IMR-90 (cell line): ENCODE data around the gene AMBRA1. TPM values are rescaled to one million over a fixed set of nuclear protein-coding genes. Genes with fewer than 3 reads are reported as not detected.

Experiments used
- ATAC-seq: fragments of 200-7000 bp; cut with Tn5 transposase; 2 replicates; pipeline ENCODE4 v1.9.1; 2020; ENCODE audit warnings: low read depth, mild to moderate bottlenecking, moderate library complexity
- BruUV-seq: library from RNA; stranded (reverse); fragments of 400-500 nt; replicated peaks from 2 replicates; lab custom pipeline; 2021; lab: Mats Ljungman, UMichigan
- CTCF ChIA-PET: fragments of 300-600 bp; formaldehyde crosslinking; extraction: SDS; loops from one replicate; lab custom pipeline; 2021; ENCODE audit warnings: antibody characterized with exemption; lab: Yijun Ruan, JAX
- POLR2A ChIA-PET: fragments of 300-600 bp; sonication (Branson Sonifier 250); formaldehyde crosslinking; loops from one replicate; lab custom pipeline; 2022; ENCODE audit warnings: antibody characterized with exemption; ENCODE audit not compliant: unreplicated experiment; lab: Charles Lee
- DNase-seq: peaks from one replicate; pipeline ENCODE4 v3.0.0; 2013
- H2AFZ ChIP-seq: replicated peaks from 2 replicates; pipeline ENCODE3; 2013; ENCODE audit warnings: low read length, mild to moderate bottlenecking; ENCODE audit not compliant: poor library complexity
- H2AK5ac ChIP-seq: 2 replicates; pipeline ENCODE4 v1.6.1; 2013; ENCODE audit warnings: low read depth, low read length, inconsistent platforms
- H2AK9ac ChIP-seq: replicated peaks from 2 replicates; pipeline ENCODE3; 2013; ENCODE audit warnings: mild to moderate bottlenecking, low read depth, low read length, moderate library complexity; ENCODE audit not compliant: poor library complexity
- H2BK120ac ChIP-seq: 2 replicates; pipeline ENCODE4 v1.6.1; 2013; ENCODE audit warnings: low read depth, low read length, inconsistent platforms
- H2BK15ac ChIP-seq: 3 replicates; pipeline ENCODE4 v1.6.1; 2013; ENCODE audit warnings: low read depth, low read length, inconsistent platforms
- H2BK20ac ChIP-seq: 2 replicates; pipeline ENCODE4 v1.6.1; 2013; ENCODE audit warnings: low read depth, mild to moderate bottlenecking, inconsistent platforms, low read length, moderate library complexity
- H2BK5ac ChIP-seq: 2 replicates; pipeline ENCODE4 v1.6.1; 2013; ENCODE audit warnings: mild to moderate bottlenecking, low read depth, low read length, inconsistent platforms; ENCODE audit not compliant: poor library complexity, severe bottlenecking
- H3K14ac ChIP-seq: replicated peaks from 2 replicates; pipeline ENCODE4 v1.6.1; 2013; ENCODE audit warnings: low read depth, low read length, inconsistent platforms
- H3K18ac ChIP-seq: 2 replicates; pipeline ENCODE4 v1.6.1; 2013; ENCODE audit warnings: low read depth, low read length, control low read depth
- H3K23ac ChIP-seq: 2 replicates; pipeline ENCODE4 v1.6.1; 2013; ENCODE audit warnings: low read depth, low read length, inconsistent platforms
- H3K27ac ChIP-seq: 2 replicates; pipeline ENCODE4 v1.5.1; 2013; ENCODE audit warnings: mild to moderate bottlenecking, control low read depth, low read length; ENCODE audit not compliant: insufficient read depth
- H3K27me3 ChIP-seq: 2 replicates; pipeline ENCODE4 v1.6.1; 2013; ENCODE audit warnings: low read length; ENCODE audit not compliant: control insufficient read depth, insufficient read depth
- H3K36me3 ChIP-seq: 2 replicates; pipeline ENCODE4 v1.6.1; 2013; ENCODE audit warnings: low read length, mixed read lengths; ENCODE audit not compliant: control insufficient read depth, insufficient read depth
- H3K4ac ChIP-seq: 2 replicates; pipeline ENCODE4 v1.6.1; 2013; ENCODE audit warnings: low read depth, low read length, inconsistent platforms
- H3K4me1 ChIP-seq: 2 replicates; pipeline ENCODE4 v1.6.1; 2013; ENCODE audit warnings: low read length, mixed read lengths; ENCODE audit not compliant: control insufficient read depth, insufficient read depth
- H3K4me2 ChIP-seq: 2 replicates; pipeline ENCODE4 v1.6.1; 2013; ENCODE audit warnings: low read depth, mild to moderate bottlenecking, control low read depth, low read length, moderate library complexity
- H3K4me3 ChIP-seq: 2 replicates; pipeline ENCODE4 v1.5.1; 2013; ENCODE audit warnings: low read depth, mild to moderate bottlenecking, control low read depth, low read length, moderate library complexity; ENCODE audit not compliant: insufficient read depth
- H3K56ac ChIP-seq: 2 replicates; pipeline ENCODE4 v1.6.1; 2013; ENCODE audit warnings: low read length, inconsistent platforms; ENCODE audit not compliant: insufficient read depth; ENCODE audit errors: extremely low read depth
- H3K79me1 ChIP-seq, 2 experiments: 2 replicates each; pipeline ENCODE4 v1.6.1; 2013; ENCODE audit warnings: low read length in 2 of 2, inconsistent platforms in 1 of 2, low read depth in 1 of 2
- H3K9ac ChIP-seq: 2 replicates; pipeline ENCODE4 v1.6.1; 2013; ENCODE audit warnings: low read depth, low read length, control low read depth
- H3K9me1 ChIP-seq: 2 replicates; pipeline ENCODE4 v1.6.1; 2013; ENCODE audit warnings: low read length, inconsistent platforms; ENCODE audit not compliant: insufficient read depth
- H3K9me3 ChIP-seq: 2 replicates; pipeline ENCODE4 v1.6.1; 2013; ENCODE audit warnings: low read length; ENCODE audit not compliant: control insufficient read depth, insufficient read depth
- H4K20me1 ChIP-seq: 2 replicates; pipeline ENCODE4 v1.6.1; 2013; ENCODE audit warnings: low read length, inconsistent platforms; ENCODE audit not compliant: insufficient read depth
- H4K5ac ChIP-seq: 2 replicates; pipeline ENCODE4 v1.6.1; 2013; ENCODE audit warnings: mild to moderate bottlenecking, low read depth, low read length, control low read depth
- H4K8ac ChIP-seq, 2 experiments: 2 replicates each; pipeline ENCODE4 v1.6.1; 2013; ENCODE audit warnings: low read depth in 2 of 2, low read length in 2 of 2, control low read depth in 1 of 2, inconsistent platforms in 1 of 2
- H4K91ac ChIP-seq: 2 replicates; pipeline ENCODE4 v1.6.1; 2013; ENCODE audit warnings: low read depth, low read length, inconsistent platforms; ENCODE audit not compliant: insufficient read depth
- BHLHE40 ChIP-seq: fragments of 150-350 bp; IDR thresholded peaks from 2 replicates; pipeline ENCODE4 v1.6.1; 2016; ENCODE audit warnings: mild to moderate bottlenecking, low read depth, low read length
- CTCF ChIP-seq: conservative IDR thresholded peaks from 2 replicates; pipeline ENCODE4 v1.5.1; 2012; ENCODE audit warnings: mild to moderate bottlenecking, low read depth, low read length, improper control_type of control experiment
- FOS ChIP-seq: fragments of 150-350 bp; IDR thresholded peaks from 2 replicates; pipeline ENCODE4 v1.6.1; 2016; ENCODE audit warnings: low read depth, low read length
- MAZ ChIP-seq: IDR thresholded peaks from 2 replicates; pipeline ENCODE4 v1.6.1; 2012; ENCODE audit warnings: low read depth, mild to moderate bottlenecking, low read length, improper control_type of control experiment, moderate library complexity, borderline replicate concordance
- USF2 ChIP-seq: fragments of 150-350 bp; IDR thresholded peaks from 2 replicates; pipeline ENCODE4 v1.6.1; 2017; ENCODE audit warnings: mild to moderate bottlenecking, antibody characterized with exemption, low read length, low read depth
- WGBS, 2 experiments: methylation state at CpG; one replicate each; pipeline versions ENCODE4 v1.1.5 to v1.1.7; 2013; ENCODE audit warnings: missing lambda C conversion rate in 2 of 2; ENCODE audit not compliant: insufficient read length in 1 of 2; ENCODE audit errors: extremely low coverage in 2 of 2; 5-methylcytosine and 5-hydroxymethylcytosine counted together
- dilution Hi-C: fragments of 300-500 bp; cut with HindIII; formaldehyde crosslinking; loops from one replicate; pipeline ENCODE4 v1.14.3; 2018; ENCODE audit warnings: low sequenced_read_pairs; ENCODE audit not compliant: unreplicated experiment
- in situ Hi-C: fragments of 300-500 bp; cut with MboI; formaldehyde crosslinking; loops from 3 replicates; pipeline ENCODE4 v1.14.3; 2019; ENCODE audit warnings: low sequenced_read_pairs, inconsistent platforms, mixed read lengths
- intact Hi-C: fragments of 100-400 bp; cut with micrococcal nuclease; formaldehyde crosslinking; loops from 2 replicates; pipeline ENCODE4 v1.10.0; 2022
- polyA plus RNA-seq, 3 experiments: library from polyadenylated mRNA; depleted of rRNA; stranded (reverse); fragments of >200 nt; gene quantifications; 2 replicates each; pipeline ENCODE4 v1.2.3, GENCODE V29; 2012; ENCODE audit warnings: low replicate concordance in 1 of 3
- total RNA-seq: library from RNA; depleted of rRNA; stranded (reverse); fragments of >200 nt; gene quantifications from 2 replicates; pipeline ENCODE4 v1.2.3, GENCODE V29; 2012
- TF ChIP-seq, protein P1 (sequence below): fragments of 150-350 bp; IDR thresholded peaks from 2 replicates; pipeline ENCODE4 v1.6.1; 2016; ENCODE audit warnings: low read depth, mild to moderate bottlenecking, low read length, moderate library complexity, borderline replicate concordance

Gene AMBRA1
- total and polyA plus RNA-seq, 2 of the 4 experiments (the other 2 are of a cell fraction) = 9.4 to 18.3 TPM

GRCh38 chr11:46526216-46527215, 67.3 kb downstream of the AMBRA1 start:
- no peak overlapping the region for H4K5ac ChIP-seq
- H3K4ac ChIP-seq = no peak overlapping the region
- H3K36me3 ChIP-seq = no peaks in the 10 kb centered on the region
- ATAC-seq = no peak
- no peak overlapping the region for H3K56ac ChIP-seq
- H2BK5ac ChIP-seq = no peak overlapping the region
- no peaks in the 10 kb centered on the region for H3K27me3 ChIP-seq
- DNase-seq = no peak
- no peak overlapping the region for H2AK9ac ChIP-seq
- no peak overlapping the region for H3K27ac ChIP-seq
- H4K20me1 ChIP-seq = peaks cover 68% of the 10 kb centered on the region
- H4K8ac ChIP-seq = no peak overlapping the region
- no peak for TF ChIP-seq USF2
- TF ChIP-seq, protein P1, sequence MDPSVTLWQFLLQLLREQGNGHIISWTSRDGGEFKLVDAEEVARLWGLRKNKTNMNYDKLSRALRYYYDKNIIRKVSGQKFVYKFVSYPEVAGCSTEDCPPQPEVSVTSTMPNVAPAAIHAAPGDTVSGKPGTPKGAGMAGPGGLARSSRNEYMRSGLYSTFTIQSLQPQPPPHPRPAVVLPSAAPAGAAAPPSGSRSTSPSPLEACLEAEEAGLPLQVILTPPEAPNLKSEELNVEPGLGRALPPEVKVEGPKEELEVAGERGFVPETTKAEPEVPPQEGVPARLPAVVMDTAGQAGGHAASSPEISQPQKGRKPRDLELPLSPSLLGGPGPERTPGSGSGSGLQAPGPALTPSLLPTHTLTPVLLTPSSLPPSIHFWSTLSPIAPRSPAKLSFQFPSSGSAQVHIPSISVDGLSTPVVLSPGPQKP = no peak
- TF ChIP-seq MAZ = no peak
- TF ChIP-seq CTCF = no peak
- TF ChIP-seq FOS = no peak
- TF ChIP-seq BHLHE40 = no peak
- in situ Hi-C loops = no loop called here
- H3K4me1 ChIP-seq = peaks cover 1% of the 10 kb centered on the region; the same call in 1 of the 2 replicates
- no peak overlapping the region for H3K23ac ChIP-seq
- H2AFZ ChIP-seq = no peak overlapping the region
- H3K79me1 ChIP-seq = peaks cover 33 to 81% of the 10 kb centered on the region in 2 experiments
- CTCF ChIA-PET = interaction anchor here (0.6 to 0.7 kb wide), 3 partner anchors 36 to 138 kb away, joined by 3 read pairs; no protein-coding TSS in a partner anchor
- no peak overlapping the region for H3K18ac ChIP-seq
- POLR2A ChIA-PET = no interaction called here
- H2BK15ac ChIP-seq = no peak overlapping the region
- dilution Hi-C loops = no loop called here
- H3K9me1 ChIP-seq = peaks cover 11% of the 10 kb centered on the region; the same call in 1 of the 2 replicates
- intact Hi-C loops = no loop called here
- no peak overlapping the region for H3K9ac ChIP-seq
- no peak overlapping the region for H4K91ac ChIP-seq
- no peak overlapping the region for H3K4me3 ChIP-seq
- no peak overlapping the region for H3K4me2 ChIP-seq
- no peak overlapping the region for H2BK20ac ChIP-seq
- no peak overlapping the region for H2AK5ac ChIP-seq
- H3K14ac ChIP-seq = no peak overlapping the region
- peaks cover 2% of the 10 kb centered on the region; the same call in 1 of the 2 replicates for H3K9me3 ChIP-seq
- no peak overlapping the region for H2BK120ac ChIP-seq
- no CpG with 5 or more reads among the region's 2 CpGs for WGBS, 2 experiments
- no TSS peak for BruUV-seq
